Spleen (tissue), 11 donors: ENCODE results near the gene CAMK1D. TPM values are rescaled to one million over a fixed set of nuclear protein-coding genes. Genes with fewer than 3 reads are reported as not detected.

Experiments used
- DNase-seq: peaks from one replicate; pipeline ENCODE4 v3.0.0-alpha.2; 2020
- H3K27ac ChIP-seq, 8 donors: fragments of 200-600 bp; sonication (generic) in 7 of 8; 1 replicate in 4 of 8; 2 replicates in 4 of 8; pipeline versions ENCODE4 v1.5.0 to v1.8.0; 2016 to 2021; ENCODE audit warnings: inconsistent platforms in 4 of 8, mild to moderate bottlenecking in 4 of 8, moderate library complexity in 1 of 8
- H3K27me3 ChIP-seq, 7 donors: fragments of 200-600 bp; sonication (generic) in 6 of 7; replicated peaks in 1 of 7; 1 replicate in 4 of 7; 2 replicates in 3 of 7; pipeline versions ENCODE4 v1.5.0 to v1.8.0; 2016 to 2021; ENCODE audit warnings: inconsistent platforms in 3 of 7, mild to moderate bottlenecking in 1 of 7
- H3K36me3 ChIP-seq, 6 donors: fragments of 200-600 bp; sonication (generic) in 5 of 6; 1 replicate in 4 of 6; 2 replicates in 2 of 6; pipeline versions ENCODE4 v1.5.0 to v1.8.0; 2016 to 2021; ENCODE audit warnings: inconsistent platforms in 2 of 6
- H3K4me1 ChIP-seq, 6 donors: fragments of 200-600 bp; sonication (generic) in 5 of 6; 1 replicate in 3 of 6; 2 replicates in 3 of 6; pipeline versions ENCODE4 v1.5.0 to v1.8.0; 2016 to 2021; ENCODE audit warnings: inconsistent platforms in 3 of 6
- H3K4me3 ChIP-seq, 8 donors: fragments of 200-600 bp; sonication (generic) in 7 of 8; 1 replicate in 4 of 8; 2 replicates in 4 of 8; pipeline versions ENCODE4 v1.5.0 to v1.8.0; 2016 to 2021; ENCODE audit warnings: inconsistent platforms in 4 of 8, mild to moderate bottlenecking in 4 of 8, moderate library complexity in 2 of 8
- H3K9me3 ChIP-seq, 8 donors: fragments of 200-600 bp; sonication (generic) in 7 of 8; 1 replicate in 4 of 8; 2 replicates in 4 of 8; pipeline versions ENCODE4 v1.5.0 to v1.8.0; 2016 to 2021; ENCODE audit warnings: inconsistent platforms in 4 of 8
- POLR2A ChIP-seq, 3 donors: fragments of 450-650 bp; IDR thresholded peaks; one replicate each; pipeline ENCODE4 v1.5.1; 2017; ENCODE audit warnings: antibody characterized with exemption in 3 of 3, mild to moderate bottlenecking in 1 of 3
- POLR2AphosphoS5 ChIP-seq, 3 donors: sonication (generic); formaldehyde crosslinking; IDR thresholded peaks; one replicate each; pipeline ENCODE4 v1.5.1; 2017; ENCODE audit warnings: antibody characterized with exemption in 3 of 3
- WGBS, 5 donors: extraction: QIAGEN DNeasy Blood & Tissue Kit in 3 of 5; methylation state at CpG; one replicate each; pipeline versions ENCODE4 v1.1.5 to v1.1.7; 2013 to 2018; 5-methylcytosine and 5-hydroxymethylcytosine counted together
- intact Hi-C: fragments of 100-400 bp; cut with DNase I; formaldehyde crosslinking; loops from one replicate; pipeline ENCODE4 v1.15.0; 2023; ENCODE audit warnings: low total_unique reads
- microRNA-seq, 3 donors: library from miRNA; unstranded; fragments of <30 nt; microRNA quantifications; one replicate each; pipeline versions ENCODE4 to v1.1.0, GENCODE V29; 2019 to 2020
- polyA plus RNA-seq, 3 donors: library from polyadenylated mRNA; stranded (reverse); fragments of 200-250 nt; gene quantifications; one replicate each; pipeline ENCODE4 v1.2.1, GENCODE V29; 2013
- small RNA-seq, 4 donors: library from RNA; depleted of rRNA; stranded (forward); fragments of <200 nt; gene quantifications; one replicate each; pipeline ENCODE3, GENCODE V24; 2016
- total RNA-seq, 7 donors: library from RNA; depleted of rRNA in 3 of 7; stranded (reverse); fragments of >200 nt in 3 of 7; fragmentation: NEBNext Ultra II Directional in 4 of 7; extraction: Animal tissue kit (Norgen Biotek cat#: 25700) in 4 of 7; gene quantifications; one replicate each; pipeline versions ENCODE4 v1.1.0 to v1.2.1, GENCODE V29; 2016 to 2021
- donor health status: healthy with polysubstance abuse.
- donor health status: DM: no; HTN: no; CAD: no; lungs with moderate emphysema.
- donor health status: DM: no; HTN: no; CAD: no.
- donor health status: Bipolar disorder and iron deficiency.
- donor health status: healthy.
- donor health status: DM: no; HTN: no; CAD: no.
- donor health status: DM: yes; HTN: yes; CAD: no.

CAMK1D gene
- total and polyA plus RNA-seq, 10 donors = 6.8 to 34.5 (median 20.0) TPM

- Histone ChIP-seq H3K4me3 (no peak overlapping the region), H3K36me3 (no peaks in the 10 kb centered on the region), H3K27ac (peak overlapping the region in 1 of 8 donors; percentile 11), H3K27me3 (no peaks in the 10 kb centered on the region), H3K4me1 (no peaks in the 10 kb centered on the region), H3K9me3 (peaks cover 0 to 15% (median 0%) of the 10 kb centered on the region in 8 donors)
- intact Hi-C loops = no loop called here
- TF ChIP-seq POLR2AphosphoS5 (IDR thresholded peaks at IDR 0.05) = no peak
- no peak for DNase-seq
These were observed 531.1 kb downstream of the CAMK1D start for GRCh38 chr10:12880423-12880822.

GRCh38 chr10:12884851-12885250, 535.5 kb downstream of the CAMK1D start:
- H3K9me3 ChIP-seq = peaks cover 0 to 6% (median 0%) of the 10 kb centered on the region in 8 donors
- H3K27ac ChIP-seq = no peak overlapping the region
- TF ChIP-seq POLR2A (IDR thresholded peaks at IDR 0.05) (no peak), POLR2AphosphoS5 (IDR thresholded peaks at IDR 0.05) (no peak)
- intact Hi-C loops = no loop called here
- H3K4me1 ChIP-seq = no peaks in the 10 kb centered on the region
- no peaks in the 10 kb centered on the region for H3K36me3 ChIP-seq
- H3K27me3 ChIP-seq = no peaks in the 10 kb centered on the region
- no peak for DNase-seq
- no peak overlapping the region for H3K4me3 ChIP-seq
- 75 to 88% (median 84%) methylated on average over 6 of the region's 6 CpGs for WGBS, 5 donors

Small RNA genes within 50 kb of the gene (microRNA-seq; reads per million reads assigned to microRNA genes)
- gene MIR4480 = 0 to 0.28 (median 0) reads per million in 3 donors
- gene MIR4481 = 0 reads per million in 3 donors
- gene MIR548Q = 0 reads per million in 3 donors

Small RNA genes within 50 kb of the gene (small RNA-seq; reads per million reads assigned to genes)
- 0 reads per million in 4 donors for gene MIR4480
- gene MIR548Q = 0 reads per million in 4 donors
- 0 to 0.29 (median 0.14) reads per million in 4 donors for gene RF00279
- 0 reads per million in 4 donors for gene RN7SL198P
- gene RNU6ATAC39P = 0 reads per million in 4 donors

Other genes with a start within 250 kb of the CAMK1D start
- 10 to 100 TPM in 2 of 7 donors, 1 to 10 TPM in 5; 7.2 to 14.6 (median 8.4) TPM for gene SEC61A2, start 219.9 kb upstream of the CAMK1D start, total RNA-seq
- gene SEC61A2, start 219.9 kb upstream of the CAMK1D start, polyA plus RNA-seq = 1 to 10 TPM; 2.7 to 4.1 (median 3.1) TPM
- gene NUDT5, start 153.7 kb upstream of the CAMK1D start, total RNA-seq = 10 to 100 TPM; 33.5 to 63.4 (median 44.7) TPM
- 10 to 100 TPM; 32.5 to 44.3 (median 36.9) TPM for gene NUDT5, start 153.7 kb upstream of the CAMK1D start, polyA plus RNA-seq
- 10 to 100 TPM; 52.7 to 93.8 (median 67.8) TPM for gene CDC123, start 153.4 kb upstream of the CAMK1D start, total RNA-seq
- gene CDC123, start 153.4 kb upstream of the CAMK1D start, polyA plus RNA-seq = 10 to 100 TPM; 38.8 to 54.6 (median 47.1) TPM